ENCODE measurements around the gene ARFGAP2. TPM values are rescaled to one million over a fixed set of nuclear protein-coding genes. Genes with fewer than 3 reads are reported as not detected.

The ARFGAP2 gene
- total and polyA plus RNA-seq, 9 of the 15 experiments (the other 6 are each of a cell fraction or from before 2014, with no cell fraction given), result 29.1 to 140 (median 90.1) TPM

GRCh38 chr11:47178316-47178715, 1.6 kb upstream of the ARFGAP2 start:
- no peak overlapping the region for H3K4me2 ChIP-seq (ENCODE audit: insufficient read depth, low read length)
- H3K9me1 ChIP-seq (ENCODE audit: control insufficient read depth, insufficient read depth, low read length), result peaks cover 3% of the 10 kb centered on the region
- DNase-seq (ENCODE audit: extremely low read depth in 1 of 4, low spot score in 3 of 4) (no peak), ATAC-seq (no peak), FAIRE-seq (no peak)
- no peak overlapping the region for H3K4me3 ChIP-seq
- H3K79me2 ChIP-seq (ENCODE audit: control insufficient read depth, insufficient read depth, low read length), result peaks cover 32% of the 10 kb centered on the region
- TF ChIP-seq RBM34 (IDR thresholded peaks at IDR 0.05; ENCODE audit: borderline replicate concordance, insufficient read depth, low read length) (no peak), GTF2F1 (IDR thresholded peaks at IDR 0.05; ENCODE audit: low read depth, low read length) (no peak), TRIM25 (IDR thresholded peaks at IDR 0.05; ENCODE audit: borderline replicate concordance) (no peak), ZBTB11 (CRISPR knock-in tag; IDR thresholded peaks at IDR 0.05) (no peak), CEBPZ (IDR thresholded peaks at IDR 0.05; ENCODE audit: borderline replicate concordance, low read depth, low read length) (no peak), U2AF1 (optimal IDR thresholded peaks at IDR 0.05; ENCODE audit: low read depth, low read length) (no peak), ZC3H4 (CRISPR knock-in tag; IDR thresholded peaks at IDR 0.05; ENCODE audit: borderline replicate concordance) (peak; percentile 9; the same call in 1 of the 2 replicates), HMGXB4 (CRISPR knock-in tag; IDR thresholded peaks at IDR 0.05) (no peak), ZSCAN29 (IDR thresholded peaks at IDR 0.05) (no peak)
- 0 out of 2 replicates have a peak overlapping the region, but pooled peaks have one; percentile 97 for H2AFZ ChIP-seq (ENCODE audit: low read depth, low read length)
- 82% methylated on average over 10 of the region's 11 CpGs for WGBS (ENCODE audit: insufficient coverage, low coverage, missing lambda C conversion rate)
- intact Hi-C loops (cut with micrococcal nuclease) (no loop called here), in situ Hi-C loops (cut with MboI) (loop anchor here (10.0 kb wide), 1 partner anchor 166 kb away; no protein-coding TSS in a partner anchor)
- no peak overlapping the region for H3K27ac ChIP-seq (ENCODE audit: extremely low read depth, low read depth, low read length)
- H3K9ac ChIP-seq (ENCODE audit: insufficient read depth in 1 of 2, low read depth in 2 of 2, low read length in 2 of 2), result peak overlapping the region; percentile 87 to 96
- H3K36me3 ChIP-seq (ENCODE audit: control insufficient read depth, insufficient read depth, low read length), result peaks cover 33% of the 10 kb centered on the region
- POLR2A ChIA-PET, result interaction anchor here (0.6 to 1.5 kb wide), 6 partner anchors 9 to 247 kb away, joined by 3 to 11 read pairs (median 4); partner anchors contain the start of gene ACP2
- no TSS peak for BruUV-seq (replicated peaks)
- H4K20me1 ChIP-seq (replicated peaks; ENCODE audit: control insufficient read depth, insufficient read depth, low read length), result peaks cover 6% of the 10 kb centered on the region; the same call in 1 of the 2 replicates
- CTCF ChIA-PET (ENCODE audit: low intra/inter-chr PET ratio), result no interaction called here
- peaks cover 16 to 35% of the 10 kb centered on the region in 2 experiments for H3K4me1 ChIP-seq (replicated peaks in 1 of 2; ENCODE audit: control insufficient read depth in 2 of 2, insufficient read depth in 2 of 2, low read length in 2 of 2)
- H3K27me3 ChIP-seq (ENCODE audit: control insufficient read depth in 2 of 2, insufficient read depth in 2 of 2, low read length in 2 of 2), result no peaks in the 10 kb centered on the region
- no peaks in the 10 kb centered on the region for H3K9me3 ChIP-seq (replicated peaks; ENCODE audit: control insufficient read depth, insufficient read depth, low read depth, low read length)
